ENCODE measurements around the gene ADRA2A. TPM values are rescaled to one million over a fixed set of nuclear protein-coding genes. Genes with fewer than 3 reads are reported as not detected.

The ADRA2A gene
- total RNA-seq, 2 experiments from 2014 or later = 0.05 TPM; not detected in 1

- no peak overlapping the region for H3K4me3 Mint-ChIP-seq
- H3K36me3 Mint-ChIP-seq (ENCODE audit: low read depth) = no peaks in the 10 kb centered on the region
- TF ChIP-seq CTCF (IDR thresholded peaks at IDR 0.05) = no peak
- ATAC-seq (ENCODE audit: poor library complexity) (no peak), DNase-seq (no peak)
- no peaks in the 10 kb centered on the region for H3K9me3 Mint-ChIP-seq
- H3K36me3 ChIP-seq (ENCODE audit: insufficient read depth, low read length) = no peaks in the 10 kb centered on the region
- no peak overlapping the region for H3K27ac ChIP-seq (ENCODE audit: low read depth in 1 of 2, low read length in 2 of 2)
- no peak overlapping the region for H3K4me3 ChIP-seq (ENCODE audit: low read length)
- peaks cover 0 to 5% of the 10 kb centered on the region in 2 experiments for H3K9me3 ChIP-seq (ENCODE audit: control insufficient read depth in 1 of 2, insufficient read depth in 1 of 2, low read length in 2 of 2)
- POLR2A ChIA-PET = no interaction called here
- CTCF ChIA-PET = no interaction called here
- intact Hi-C loops (cut with DNase I, micrococcal nuclease) = no loop called here
- no peaks in the 10 kb centered on the region for H3K27me3 ChIP-seq (ENCODE audit: control insufficient read depth in 1 of 2, insufficient read depth in 2 of 2, low read length in 2 of 2)
- H3K4me1 ChIP-seq (ENCODE audit: insufficient read depth, low read length) = no peaks in the 10 kb centered on the region
- H3K27me3 Mint-ChIP-seq = peaks cover 30% of the 10 kb centered on the region
- H3K27ac Mint-ChIP-seq = no peak overlapping the region
- no peaks in the 10 kb centered on the region for H3K4me1 Mint-ChIP-seq (ENCODE audit: low read depth)
Measured at GRCh38 chr10:111101796-111102195, 25.0 kb downstream of the ADRA2A start.

- no peaks in the 10 kb centered on the region for H3K4me1 Mint-ChIP-seq (ENCODE audit: low read depth)
- intact Hi-C loops (cut with DNase I, micrococcal nuclease) = no loop called here
- peaks cover 30% of the 10 kb centered on the region for H3K27me3 Mint-ChIP-seq
- H3K36me3 Mint-ChIP-seq (ENCODE audit: low read depth) = no peaks in the 10 kb centered on the region
- CTCF ChIA-PET = no interaction called here
- H3K27ac Mint-ChIP-seq = no peak overlapping the region
- DNase-seq (no peak), ATAC-seq (ENCODE audit: poor library complexity) (no peak)
- Histone ChIP-seq H3K27me3 (ENCODE audit: control insufficient read depth in 1 of 2, insufficient read depth in 2 of 2, low read length in 2 of 2) (peaks cover 0 to 3% of the 10 kb centered on the region in 2 experiments), H3K27ac (ENCODE audit: low read depth in 1 of 2, low read length in 2 of 2) (no peak overlapping the region), H3K4me3 (ENCODE audit: low read length) (no peak overlapping the region), H3K4me1 (ENCODE audit: insufficient read depth, low read length) (no peaks in the 10 kb centered on the region), H3K9me3 (ENCODE audit: control insufficient read depth in 1 of 2, insufficient read depth in 1 of 2, low read length in 2 of 2) (peaks cover 0 to 5% of the 10 kb centered on the region in 2 experiments), H3K36me3 (ENCODE audit: insufficient read depth, low read length) (no peaks in the 10 kb centered on the region)
- H3K9me3 Mint-ChIP-seq = no peaks in the 10 kb centered on the region
- H3K4me3 Mint-ChIP-seq = no peak overlapping the region
- POLR2A ChIA-PET = no interaction called here
- TF ChIP-seq CTCF (IDR thresholded peaks at IDR 0.05) = no peak
Measured at GRCh38 chr10:111102359-111102837, 25.6 kb downstream of the ADRA2A start.

- Mint-ChIP-seq H3K4me1 (ENCODE audit: low read depth) (no peaks in the 10 kb centered on the region), H3K9me3 (no peaks in the 10 kb centered on the region), H3K27ac (no peak overlapping the region), H3K4me3 (no peak overlapping the region), H3K27me3 (peaks cover 30% of the 10 kb centered on the region), H3K36me3 (ENCODE audit: low read depth) (no peaks in the 10 kb centered on the region)
- intact Hi-C loops (cut with DNase I, micrococcal nuclease) = no loop called here
- ChIA-PET POLR2A (no interaction called here), CTCF (no interaction called here)
- TF ChIP-seq CTCF (IDR thresholded peaks at IDR 0.05) = no peak
- H3K27ac ChIP-seq (ENCODE audit: low read depth in 1 of 2, low read length in 2 of 2) = no peak overlapping the region
- ATAC-seq (ENCODE audit: poor library complexity) = no peak
- H3K9me3 ChIP-seq (ENCODE audit: control insufficient read depth in 1 of 2, insufficient read depth in 1 of 2, low read length in 2 of 2) = peaks cover 0 to 5% of the 10 kb centered on the region in 2 experiments
- H3K4me3 ChIP-seq (ENCODE audit: low read length) = no peak overlapping the region
- peaks cover 0 to 3% of the 10 kb centered on the region in 2 experiments for H3K27me3 ChIP-seq (ENCODE audit: control insufficient read depth in 1 of 2, insufficient read depth in 2 of 2, low read length in 2 of 2)
- DNase-seq = no peak
- no peaks in the 10 kb centered on the region for H3K4me1 ChIP-seq (ENCODE audit: insufficient read depth, low read length)
- no peaks in the 10 kb centered on the region for H3K36me3 ChIP-seq (ENCODE audit: insufficient read depth, low read length)
Measured at GRCh38 chr10:111103196-111103840, 26.5 kb downstream of the ADRA2A start.
